Stimulated activated CD8-positive, alpha-beta memory T cell treated with anti-CD3 and anti-CD28 coated beads, Interleukin-4, amount 100 ng/mL, for 24 hours (primary cell): ENCODE results near the gene TSC22D2.

Experiments used
- DNase-seq: peaks from one replicate; pipeline ENCODE4 v3.0.0-alpha.2; 2020; ENCODE audit warnings: low read depth

The TSC22D2 gene

GRCh38 chr3:150385296-150386242 lies 22.5 kb upstream of the TSC22D2 start:
- no peak for DNase-seq

- no peak for DNase-seq
These were observed 19.3 kb upstream of the TSC22D2 start for GRCh38 chr3:150388498-150389418.

GRCh38 chr3:150390087-150390486 lies 18.0 kb upstream of the TSC22D2 start:
- no peak for DNase-seq

- no peak for DNase-seq
These were observed 16.9 kb upstream of the TSC22D2 start for GRCh38 chr3:150391161-150391560.

- no peak for DNase-seq
These were observed 14.4 kb upstream of the TSC22D2 start for GRCh38 chr3:150393745-150394144.

- no peak for DNase-seq
These were observed 13.5 kb upstream of the TSC22D2 start for GRCh38 chr3:150394606-150395005.

GRCh38 chr3:150396491-150396890 lies 11.6 kb upstream of the TSC22D2 start:
- no peak for DNase-seq

GRCh38 chr3:150396956-150397550 lies 11.0 kb upstream of the TSC22D2 start:
- DNase-seq = no peak

GRCh38 chr3:150399060-150399459 lies 9.0 kb upstream of the TSC22D2 start:
- DNase-seq = no peak

GRCh38 chr3:150401285-150401684 lies 6.8 kb upstream of the TSC22D2 start:
- DNase-seq = no peak

GRCh38 chr3:150402217-150402616 lies 5.9 kb upstream of the TSC22D2 start:
- no peak for DNase-seq

- DNase-seq = no peak
These were observed 4.1 kb upstream of the TSC22D2 start for GRCh38 chr3:150404023-150404422.

- DNase-seq = no peak
These were observed 869 bp upstream of the TSC22D2 start for GRCh38 chr3:150407051-150407807.

- DNase-seq = no peak
These were observed 284 bp upstream of the TSC22D2 start for GRCh38 chr3:150407808-150408220.

- no peak for DNase-seq
These were observed 1.0 kb downstream of the TSC22D2 start for GRCh38 chr3:150409125-150409511.

- DNase-seq = peak; percentile 68
These were observed 1.6 kb downstream of the TSC22D2 start for GRCh38 chr3:150409512-150410310.

- DNase-seq = peak; percentile 12
These were observed 2.4 kb downstream of the TSC22D2 start for GRCh38 chr3:150410311-150411105.

- no peak for DNase-seq
These were observed 3.0 kb downstream of the TSC22D2 start for GRCh38 chr3:150411106-150411460.

GRCh38 chr3:150411546-150411945 lies 3.4 kb downstream of the TSC22D2 start:
- no peak for DNase-seq

- no peak for DNase-seq
These were observed 3.9 kb downstream of the TSC22D2 start for GRCh38 chr3:150411976-150412375.
